ENCODE measurements around the gene SEPTIN5.

DNA sequence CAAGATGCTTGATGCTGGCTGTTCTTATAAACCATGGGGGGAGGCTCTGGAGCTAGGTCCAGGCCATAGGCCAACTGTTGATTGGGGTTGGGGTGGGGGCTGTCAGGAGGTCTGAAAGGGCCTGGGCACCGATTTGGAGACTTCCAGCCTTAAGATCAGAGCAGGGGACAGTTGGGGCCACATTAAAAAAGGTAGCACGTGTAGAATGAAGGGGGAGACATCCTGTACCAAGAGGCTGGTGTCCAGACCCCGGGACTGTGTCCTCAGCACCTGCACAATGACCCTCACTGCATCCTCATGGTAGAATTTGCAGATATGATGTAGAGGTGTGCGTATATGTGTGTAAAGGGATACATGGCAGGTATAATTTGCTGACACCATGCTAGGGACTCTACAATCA is 33.8 kb downstream of the SEPTIN5 start:
- TF ChIP-seq POLR2A (IDR thresholded peaks at IDR 0.05), result no peak
- TF ChIP-seq, protein P1, sequence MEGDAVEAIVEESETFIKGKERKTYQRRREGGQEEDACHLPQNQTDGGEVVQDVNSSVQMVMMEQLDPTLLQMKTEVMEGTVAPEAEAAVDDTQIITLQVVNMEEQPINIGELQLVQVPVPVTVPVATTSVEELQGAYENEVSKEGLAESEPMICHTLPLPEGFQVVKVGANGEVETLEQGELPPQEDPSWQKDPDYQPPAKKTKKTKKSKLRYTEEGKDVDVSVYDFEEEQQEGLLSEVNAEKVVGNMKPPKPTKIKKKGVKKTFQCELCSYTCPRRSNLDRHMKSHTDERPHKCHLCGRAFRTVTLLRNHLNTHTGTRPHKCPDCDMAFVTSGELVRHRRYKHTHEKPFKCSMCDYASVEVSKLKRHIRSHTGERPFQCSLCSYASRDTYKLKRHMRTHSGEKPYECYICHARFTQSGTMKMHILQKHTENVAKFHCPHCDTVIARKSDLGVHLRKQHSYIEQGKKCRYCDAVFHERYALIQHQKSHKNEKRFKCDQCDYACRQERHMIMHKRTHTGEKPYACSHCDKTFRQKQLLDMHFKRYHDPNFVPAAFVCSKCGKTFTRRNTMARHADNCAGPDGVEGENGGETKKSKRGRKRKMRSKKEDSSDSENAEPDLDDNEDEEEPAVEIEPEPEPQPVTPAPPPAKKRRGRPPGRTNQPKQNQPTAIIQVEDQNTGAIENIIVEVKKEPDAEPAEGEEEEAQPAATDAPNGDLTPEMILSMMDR (IDR thresholded peaks at IDR 0.05), result no peak
